Neural cell (in vitro differentiated cells): ENCODE data around the gene LUC7L3.

Source experiments
- CTCF ChIP-seq: fragments of 450-650 bp; IDR thresholded peaks from 2 replicates; pipeline ENCODE4 v1.5.1; 2014; ENCODE audit warnings: antibody characterized with exemption, mild to moderate bottlenecking, moderate library complexity; ENCODE audit not compliant: poor library complexity, severe bottlenecking
- EZH2 ChIP-seq: fragments of 200-600, 300-800 bp; shearing (Covaris generic), sonication (generic); IDR thresholded peaks from 2 replicates; pipeline ENCODE4 v1.6.1; 2014; ENCODE audit warnings: antibody characterized with exemption, low read length, borderline replicate concordance, mild to moderate bottlenecking; ENCODE audit not compliant: insufficient read depth, poor library complexity, severe bottlenecking
- POLR2AphosphoS5 ChIP-seq: IDR thresholded peaks from 2 replicates; pipeline ENCODE4 v1.6.1; 2012
- REST ChIP-seq: IDR thresholded peaks from 2 replicates; pipeline ENCODE4 v1.6.1; 2012; ENCODE audit warnings: borderline replicate concordance
- SMC3 ChIP-seq: fragments of 450-650 bp; conservative IDR thresholded peaks from 2 replicates; pipeline ENCODE4 v1.6.1; 2014; ENCODE audit warnings: antibody characterized with exemption, mild to moderate bottlenecking, moderate library complexity; ENCODE audit not compliant: poor library complexity

- TF ChIP-seq POLR2AphosphoS5 (no peak), EZH2 (no peak), SMC3 (no peak), CTCF (no peak), REST (no peak)
These were observed 3.9 kb upstream of the LUC7L3 start for GRCh38 chr17:50715471-50715870.
